COLO668 (cell line): ENCODE data around the gene DGAT2L6.
"Not testable (repeated sequence)": the region's sequence is repeated elsewhere in the genome, so short reads cannot be mapped to it uniquely, and the experiment has no call there.

Experiments used
- DNase-seq: peaks from one replicate; lab custom pipeline; 2025; ENCODE audit not compliant: unreplicated experiment; lab: John Stamatoyannopoulos, UW

Gene DGAT2L6

DNA sequence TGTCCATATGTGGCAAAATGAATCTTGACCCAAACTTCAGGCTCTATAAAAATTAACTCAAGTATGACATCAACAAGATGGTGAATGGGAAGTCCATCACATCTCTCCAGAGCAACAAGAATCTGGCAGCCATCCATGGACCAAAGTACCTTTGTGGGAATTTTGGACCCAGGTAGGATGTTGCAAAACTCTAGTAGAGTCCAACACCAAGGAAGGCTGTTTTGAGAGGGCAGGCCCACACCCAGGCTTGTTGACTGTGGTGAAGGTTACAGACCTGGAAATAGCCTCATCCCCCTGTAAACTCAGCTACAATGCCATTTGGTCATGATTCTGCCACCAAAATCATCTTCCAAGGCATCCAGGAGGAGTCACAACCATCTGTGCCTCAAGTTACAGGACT lies 12.9 kb downstream of the DGAT2L6 start:
- no peak for DNase-seq

DNA sequence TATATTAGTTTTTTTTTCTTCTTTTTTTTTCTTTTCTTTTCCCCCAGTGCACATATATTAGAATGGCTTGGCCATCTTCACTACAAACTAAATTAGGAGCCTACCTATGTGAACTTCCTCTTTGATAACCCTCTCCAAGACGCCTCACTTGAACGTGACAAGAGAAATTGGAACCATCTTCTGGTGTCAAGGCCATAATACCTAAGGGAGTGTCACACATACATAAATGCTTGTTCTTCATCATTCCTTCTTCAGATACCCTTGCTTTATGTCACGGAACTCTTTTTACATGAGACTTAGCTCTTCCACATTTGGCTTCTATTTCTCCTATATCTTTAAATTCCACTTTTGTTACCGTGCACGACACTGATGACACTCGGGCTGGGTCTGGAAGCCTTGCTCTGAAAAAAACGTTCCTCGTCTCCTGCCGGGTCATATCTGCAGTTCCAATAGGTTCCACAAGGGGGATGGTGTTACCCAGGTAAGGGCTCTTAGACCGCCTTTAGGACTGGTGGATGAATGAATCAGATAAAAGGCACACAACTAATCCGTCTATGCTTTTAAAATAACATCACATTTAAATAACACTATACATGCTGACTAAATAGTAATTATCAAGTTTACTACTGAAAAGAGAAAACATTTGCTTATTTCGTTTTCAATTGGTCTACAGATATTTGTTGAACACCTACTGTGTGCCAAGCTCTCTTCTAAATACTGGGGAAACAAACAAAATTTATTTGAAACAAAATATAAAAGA lies 19.9 kb downstream of the DGAT2L6 start:
- DNase-seq: peak; percentile 55

DNA sequence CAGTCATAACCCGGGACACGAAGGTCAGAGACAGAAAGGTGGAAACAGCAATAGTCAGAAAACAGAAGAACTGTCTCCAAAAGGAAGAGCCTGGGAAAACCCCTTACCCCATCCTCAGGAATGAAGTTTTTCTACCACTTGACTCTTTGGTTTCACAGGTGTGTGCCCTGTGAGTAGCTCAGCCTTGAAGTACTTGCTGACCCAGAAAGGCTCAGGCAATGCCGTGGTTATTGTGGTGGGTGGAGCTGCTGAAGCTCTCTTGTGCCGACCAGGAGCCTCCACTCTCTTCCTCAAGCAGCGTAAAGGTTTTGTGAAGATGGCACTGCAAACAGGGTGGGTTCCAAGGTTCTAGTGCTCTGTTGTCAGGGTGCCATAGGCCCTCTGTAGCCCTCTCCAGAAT lies 24.4 kb downstream of the DGAT2L6 start:
- DNase-seq: no peak

DNA sequence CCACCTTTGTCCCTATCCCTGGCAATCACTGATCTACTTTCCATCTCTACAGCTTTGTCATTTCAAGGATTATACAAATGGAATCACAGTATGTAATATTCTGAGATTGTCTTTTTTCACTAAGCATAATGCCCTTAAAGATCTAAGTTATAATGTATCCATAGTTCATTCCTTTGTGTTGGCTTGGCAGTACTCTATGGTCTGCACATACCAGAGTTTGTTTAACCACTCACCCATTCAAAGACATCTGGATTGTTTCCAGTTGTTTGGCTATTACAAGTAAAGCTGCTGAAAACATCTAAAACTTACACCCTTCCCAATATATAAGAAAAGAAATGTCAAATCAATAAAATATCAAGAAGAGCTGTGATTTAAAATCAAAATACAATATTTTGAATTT lies 31.2 kb downstream of the DGAT2L6 start:
- DNase-seq: no peak

DNA sequence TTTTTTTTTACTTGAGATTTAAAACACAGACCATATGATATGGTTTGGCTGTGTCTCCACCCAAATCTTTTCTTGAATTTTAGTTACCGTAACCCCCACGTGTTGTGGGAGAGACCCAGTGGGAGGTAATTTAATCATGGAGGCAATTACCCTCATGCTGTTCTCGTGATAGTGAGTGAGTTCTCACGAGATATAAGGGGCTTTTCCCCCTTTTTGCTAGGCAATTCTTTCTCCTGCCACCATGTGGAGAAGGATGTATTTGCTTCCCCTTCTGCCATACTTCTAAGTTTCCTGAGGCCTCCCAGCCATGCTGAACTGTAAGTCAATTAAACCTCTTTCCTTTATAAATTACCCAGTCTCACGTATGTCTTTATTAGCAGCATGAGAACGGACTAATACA lies 32.3 kb downstream of the DGAT2L6 start:
- DNase-seq: not testable (repeated sequence)

DNA sequence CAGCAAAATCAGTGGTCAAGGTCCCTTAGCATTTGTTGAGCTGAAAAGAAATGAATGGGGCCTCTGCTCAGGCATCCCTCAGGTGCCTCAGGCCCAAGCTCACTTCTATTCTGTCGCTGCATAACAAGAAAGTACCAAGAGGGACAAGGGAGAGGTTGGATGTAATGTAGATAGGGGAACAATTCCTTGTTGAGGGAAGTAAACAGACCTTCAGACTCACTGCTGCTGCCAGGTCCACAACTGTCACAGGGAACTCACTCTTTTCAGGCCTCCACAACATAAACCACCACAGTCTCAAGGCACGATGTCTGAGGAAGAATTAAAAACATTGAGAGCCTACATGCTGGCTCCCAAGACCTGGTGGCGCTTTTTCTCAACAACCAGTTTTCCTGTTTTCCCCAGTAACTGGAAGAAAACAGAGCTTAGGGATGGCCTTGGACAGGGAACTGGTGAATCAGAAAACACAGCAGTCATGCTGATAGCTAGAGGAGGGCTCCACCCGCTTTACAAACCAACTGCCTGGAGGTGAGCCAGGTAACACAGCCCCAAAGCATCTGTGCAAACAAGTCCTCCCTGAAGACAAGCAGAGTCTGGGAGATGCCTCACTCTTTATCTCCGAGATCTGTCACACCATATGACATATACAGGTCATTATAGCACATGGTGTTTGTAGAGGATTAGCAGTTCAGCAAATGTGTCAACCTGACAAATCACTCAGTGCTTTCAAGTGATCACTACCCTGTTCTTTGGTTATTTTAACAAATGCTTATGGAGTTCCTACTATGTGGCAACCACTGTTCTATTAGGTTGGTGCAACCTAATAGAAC lies 42.9 kb downstream of the DGAT2L6 start:
- DNase-seq: peak; percentile 83

DNA sequence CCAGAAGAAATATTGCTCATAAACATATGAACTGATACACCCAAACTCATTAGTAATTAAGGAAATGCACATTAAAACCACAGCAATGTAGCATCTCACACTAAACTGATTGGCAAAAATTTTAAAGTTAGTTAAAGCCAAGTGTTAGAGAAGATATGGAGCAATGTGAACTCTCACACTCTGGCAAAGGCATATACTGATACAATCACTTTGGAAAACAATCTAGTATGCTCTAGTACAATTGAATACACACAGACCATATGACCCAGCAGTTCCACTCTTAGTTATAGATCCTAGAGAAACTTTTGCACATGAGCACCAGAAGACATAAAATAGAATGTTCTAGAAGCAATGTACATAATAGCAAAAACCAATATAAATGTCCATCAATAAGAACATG lies 48.8 kb downstream of the DGAT2L6 start:
- no peak for DNase-seq

DNA sequence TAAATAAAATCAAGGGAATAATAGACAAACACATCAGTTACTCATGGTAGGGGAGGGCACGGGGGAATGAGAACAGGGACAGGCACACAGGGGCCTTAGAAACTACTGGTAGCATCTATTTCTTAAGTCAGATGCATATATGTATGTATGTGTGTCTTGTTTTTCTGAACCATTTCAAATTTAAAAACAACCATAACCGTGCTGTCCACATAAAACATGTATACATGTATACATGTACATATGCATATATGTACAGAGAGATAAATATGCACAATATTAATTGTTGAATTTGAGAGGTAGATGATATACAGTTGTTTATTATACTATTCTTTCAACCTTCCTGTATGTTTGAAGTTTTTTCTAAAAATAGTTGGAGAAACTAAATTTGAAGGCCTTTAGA lies 49.4 kb downstream of the DGAT2L6 start:
- no peak for DNase-seq

DNA sequence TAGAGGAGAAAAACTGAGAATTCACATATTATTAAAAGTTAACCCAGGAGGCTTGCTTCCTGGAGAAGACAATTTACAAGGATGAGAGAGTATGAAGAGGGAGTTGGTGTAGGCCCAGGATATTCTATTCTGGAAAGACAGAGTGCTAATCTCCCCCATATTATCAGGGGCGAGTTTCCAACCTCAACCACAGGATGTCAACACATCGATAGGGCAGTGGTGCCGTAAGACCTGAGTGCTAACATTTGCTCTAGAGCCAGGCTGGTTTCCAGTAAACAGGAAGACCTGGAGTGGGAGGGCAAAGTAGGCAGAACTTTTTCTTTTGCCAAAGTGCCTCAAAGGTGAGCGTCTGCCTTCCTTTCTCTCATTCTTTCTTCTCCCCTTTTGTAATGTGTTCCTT lies 54.4 kb downstream of the DGAT2L6 start:
- DNase-seq: no peak

DNA sequence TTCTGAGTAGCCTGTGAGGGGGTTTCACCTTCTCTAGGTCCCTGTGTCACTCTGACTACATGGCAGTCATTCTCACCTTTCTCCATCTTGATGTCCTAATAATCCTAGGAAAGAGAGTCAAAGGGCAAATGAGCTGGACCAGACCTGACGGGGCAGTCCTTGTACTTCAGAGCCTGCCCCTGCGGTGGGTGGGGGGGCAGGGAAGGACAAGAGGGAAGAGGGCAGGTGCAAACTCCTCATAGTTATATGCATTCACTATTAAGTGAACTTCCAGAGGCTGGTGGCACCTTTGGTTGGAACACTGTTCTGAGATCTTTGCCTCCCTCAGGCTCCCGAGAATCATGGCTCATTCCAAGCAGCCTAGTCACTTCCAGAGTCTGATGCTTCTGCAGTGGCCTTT lies 57.1 kb downstream of the DGAT2L6 start, which contains the start of gene AWAT1:
AWAT1 (plus strand) TSS at position 301 of the 400 bp plus-strand sequence; CDS start at position 342, 41 bp downstream.
- no peak for DNase-seq

DNA sequence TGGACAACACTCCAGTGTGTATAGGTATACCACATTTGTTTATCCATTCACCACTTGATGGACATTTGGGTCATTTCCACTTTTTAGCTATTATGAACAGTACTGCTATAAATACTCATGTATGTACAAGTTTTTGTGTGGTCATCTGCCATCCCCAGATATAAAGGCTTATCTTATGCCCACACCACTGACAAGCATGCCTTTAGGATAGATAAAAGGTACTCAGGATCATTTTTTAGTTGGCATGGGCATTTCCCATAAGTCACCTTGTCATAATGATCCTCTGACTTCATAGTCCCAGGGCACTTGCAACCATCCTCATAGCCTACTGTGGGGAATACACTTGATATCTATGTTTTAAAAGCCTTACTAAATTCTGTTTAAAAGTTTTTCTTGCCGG lies 63.5 kb downstream of the DGAT2L6 start:
- DNase-seq: no peak

DNA sequence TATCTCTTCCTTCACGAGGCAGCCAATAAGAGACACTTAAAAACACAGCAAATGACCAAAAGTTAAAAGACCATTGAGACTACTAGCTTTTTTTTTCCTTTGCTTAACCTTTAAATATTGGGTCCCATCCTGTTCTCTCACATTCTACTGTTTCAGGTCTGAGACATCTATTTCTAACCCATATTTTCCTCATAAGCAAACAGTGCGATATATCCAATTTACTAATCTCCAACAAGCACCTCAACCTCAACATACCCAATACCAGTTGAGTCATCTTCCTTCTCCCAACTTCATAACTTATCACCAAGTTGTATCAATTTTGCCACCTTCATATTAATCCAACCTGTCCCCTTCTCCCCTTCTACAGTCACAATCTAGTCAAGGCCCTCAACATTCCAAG lies 64.2 kb downstream of the DGAT2L6 start:
- DNase-seq: no peak

DNA sequence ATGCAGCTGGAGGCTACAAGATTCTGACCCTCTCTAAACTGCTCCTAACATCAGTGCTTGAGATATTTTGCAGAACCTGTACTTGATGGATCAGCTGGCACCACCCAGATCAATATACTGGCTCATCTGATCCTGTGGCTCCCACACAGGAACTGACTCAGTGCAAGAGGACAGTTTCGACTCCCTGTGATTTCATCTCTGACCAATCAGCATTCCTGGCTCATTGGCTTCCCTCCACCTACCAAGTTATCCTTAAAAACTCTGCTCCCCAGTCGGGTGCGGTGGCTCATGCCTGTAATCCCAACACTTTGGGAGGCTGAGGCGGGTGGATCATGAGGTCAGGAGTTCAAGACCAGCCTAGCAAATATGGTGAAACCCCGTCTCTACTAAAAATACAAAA lies 66.3 kb downstream of the DGAT2L6 start:
- not testable (repeated sequence) for DNase-seq

DNA sequence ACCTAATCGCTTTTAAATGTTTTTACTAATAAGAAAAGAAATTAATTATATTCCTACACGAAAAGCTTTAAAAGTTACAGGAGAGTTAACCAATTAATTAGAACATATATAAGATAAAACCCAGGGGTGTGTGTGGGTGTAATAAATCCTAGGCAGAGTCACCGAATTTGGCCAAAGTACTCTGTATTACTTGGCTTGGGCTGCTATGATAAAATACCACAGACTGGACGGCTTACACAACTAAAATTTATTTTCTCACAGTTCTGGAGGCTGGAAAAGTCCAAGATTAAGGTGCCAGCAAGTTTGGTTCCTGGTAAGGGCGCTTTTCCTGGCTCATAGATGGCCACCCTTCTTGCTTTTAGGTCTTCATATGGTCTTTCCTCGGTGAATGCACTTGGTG lies 67.6 kb downstream of the DGAT2L6 start:
- no peak for DNase-seq

DNA sequence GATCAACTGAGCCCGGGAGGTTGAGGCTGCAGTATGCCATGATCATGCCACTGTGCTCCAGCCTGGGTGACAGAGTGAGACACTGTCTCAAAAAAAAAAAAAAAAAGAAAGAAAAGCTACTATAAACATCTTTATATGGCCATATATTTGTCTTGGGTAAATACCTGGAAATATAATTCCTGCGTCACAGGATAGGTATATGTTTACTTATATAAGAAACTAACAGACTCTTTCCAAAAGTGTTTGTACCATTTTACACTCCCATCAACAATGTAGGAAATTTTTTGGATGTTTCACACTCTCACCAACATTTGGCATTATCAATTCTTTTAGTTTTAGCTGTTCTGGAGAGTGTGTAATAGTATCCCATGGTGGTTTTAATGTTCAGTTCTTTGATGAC lies 70.0 kb downstream of the DGAT2L6 start:
- no peak for DNase-seq

DNA sequence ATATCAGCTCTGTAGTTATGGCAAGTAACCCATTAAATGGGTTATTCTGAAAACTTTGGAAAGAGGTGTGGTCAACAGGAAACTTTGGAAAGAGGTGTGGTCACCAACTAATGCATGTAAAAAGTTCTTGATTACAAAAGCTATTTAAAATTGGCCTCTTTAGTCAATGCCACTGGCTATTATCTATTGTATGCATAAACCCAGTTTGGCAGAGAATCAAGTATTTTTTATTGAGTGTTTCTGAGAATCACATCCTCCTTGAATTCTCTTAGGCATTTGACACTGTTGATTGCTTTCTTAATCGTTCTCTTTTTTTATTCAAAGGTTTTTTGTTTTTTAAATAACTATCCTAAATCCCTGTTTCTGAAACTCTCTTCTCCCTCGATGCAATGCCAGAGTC lies 75.2 kb downstream of the DGAT2L6 start:
- DNase-seq: no peak

DNA sequence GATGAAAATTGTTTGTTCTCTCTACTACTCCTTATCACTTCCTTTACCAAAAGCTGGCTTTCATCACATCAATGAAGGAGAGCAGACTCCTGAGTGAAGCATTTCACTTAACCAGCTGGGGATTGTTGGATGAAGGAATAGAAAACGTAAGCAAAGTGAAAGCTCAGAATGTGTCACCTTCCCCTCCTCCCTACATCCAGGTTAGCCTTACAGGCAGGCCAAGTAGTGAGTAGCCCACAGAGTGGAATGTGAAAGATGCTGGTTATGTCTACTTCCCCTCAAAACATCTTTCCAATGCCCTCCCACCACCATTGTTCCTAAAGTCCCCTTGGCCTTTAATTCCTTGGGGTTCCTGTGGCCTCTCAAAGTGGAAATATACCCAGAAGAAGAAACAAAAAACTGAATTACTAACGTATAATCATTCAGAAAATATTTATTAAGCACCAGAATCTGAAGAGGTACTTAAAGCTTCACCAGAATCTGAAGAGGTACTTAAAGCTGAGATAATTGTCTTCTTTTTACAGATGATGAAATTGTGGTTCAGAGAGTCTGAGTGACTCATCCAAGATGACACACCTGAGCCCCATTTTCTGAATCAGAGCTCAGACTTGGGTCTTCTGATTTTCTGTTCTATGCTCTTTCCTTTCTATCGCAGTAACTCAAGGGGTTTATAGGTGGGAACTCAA lies 76.2 kb downstream of the DGAT2L6 start:
- no peak for DNase-seq

DNA sequence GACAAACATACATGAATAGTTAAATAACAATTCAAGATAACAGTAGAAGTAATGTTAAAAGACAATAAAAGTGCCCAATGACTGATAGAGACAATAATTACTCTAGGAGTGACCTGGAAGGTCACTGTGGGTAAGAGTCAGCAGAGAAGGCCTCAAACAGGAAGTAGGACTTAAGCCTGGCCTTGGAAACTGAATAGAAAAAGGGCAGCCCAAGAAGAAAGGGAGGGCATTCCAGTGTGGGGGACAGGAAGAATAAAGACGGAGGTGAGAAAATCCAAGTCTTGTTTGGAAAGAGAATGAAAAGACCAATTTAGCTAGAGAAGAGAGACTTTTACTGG lies 76.7 kb downstream of the DGAT2L6 start:
- DNase-seq: no peak

DNA sequence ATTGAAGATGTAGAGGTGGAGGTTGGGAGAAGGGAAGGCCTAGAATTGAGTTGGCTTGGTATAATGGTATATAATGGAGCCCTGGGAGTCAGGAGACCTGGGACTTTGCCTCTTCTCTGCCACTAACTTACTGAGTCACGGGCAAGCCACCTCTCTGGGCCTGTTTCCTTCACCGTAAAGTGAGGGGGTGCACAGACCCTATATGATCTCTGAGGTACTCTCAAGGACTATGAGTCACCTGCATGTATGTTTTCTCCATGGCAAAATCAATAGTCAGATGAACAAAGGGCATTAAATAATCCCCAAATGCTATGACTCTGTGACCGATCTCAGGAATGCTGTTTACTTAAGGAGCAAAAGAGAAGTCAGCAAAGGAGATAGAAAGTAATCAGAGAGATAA lies 77.6 kb downstream of the DGAT2L6 start:
- peak; percentile 1 for DNase-seq
